HG03354 (cell line): ENCODE results near the gene ITIH6.
"Not testable (repeated sequence)": the region's sequence is repeated elsewhere in the genome, so short reads cannot be mapped to it uniquely, and the experiment has no call there.

ENCODE experiments used
- ATAC-seq: cut with Tn5 transposase; IDR thresholded peaks from one replicate; pipeline ENCODE4 v1.9.1; 2021; ENCODE audit warnings: mild to moderate bottlenecking; ENCODE audit not compliant: unreplicated experiment, poor library complexity, severe bottlenecking

The ITIH6 gene

GRCh38 chrX:54798137-54798536 is at the start of gene ITIH6:
Gene ITIH6 (minus strand): TSS chrX:54798255. CDS start chrX:54798210, 45 bp downstream.
- no peak for ATAC-seq

- not testable (repeated sequence) for ATAC-seq
These were observed 49.6 kb upstream of the ITIH6 start for GRCh38 chrX:54847700-54848099.

GRCh38 chrX:54843050-54843449 is 45.0 kb upstream of the ITIH6 start:
- ATAC-seq: no peak

- no peak for ATAC-seq
These were observed 44.6 kb upstream of the ITIH6 start for GRCh38 chrX:54842607-54843006.

- ATAC-seq: not testable (repeated sequence)
These were observed 43.3 kb upstream of the ITIH6 start for GRCh38 chrX:54841184-54841874.

GRCh38 chrX:54838583-54838982 is 40.5 kb upstream of the ITIH6 start:
- no peak for ATAC-seq

- ATAC-seq: no peak
These were observed 28.5 kb upstream of the ITIH6 start for GRCh38 chrX:54826598-54826997.

- ATAC-seq: no peak
These were observed 27.8 kb upstream of the ITIH6 start for GRCh38 chrX:54825716-54826438.

GRCh38 chrX:54824722-54825121 is 26.7 kb upstream of the ITIH6 start:
- ATAC-seq: no peak

GRCh38 chrX:54824195-54824594 is 26.1 kb upstream of the ITIH6 start:
- ATAC-seq: no peak

- no peak for ATAC-seq
These were observed 23.3 kb upstream of the ITIH6 start for GRCh38 chrX:54821310-54821709.

- ATAC-seq: no peak
These were observed 22.7 kb upstream of the ITIH6 start for GRCh38 chrX:54820737-54821136.

- ATAC-seq: no peak
These were observed 21.1 kb upstream of the ITIH6 start for GRCh38 chrX:54819201-54819600.

GRCh38 chrX:54818221-54818620 is 20.2 kb upstream of the ITIH6 start:
- ATAC-seq: no peak

- ATAC-seq: no peak
These were observed 19.3 kb upstream of the ITIH6 start for GRCh38 chrX:54817220-54817820.

GRCh38 chrX:54812306-54812705 is 14.3 kb upstream of the ITIH6 start:
- ATAC-seq: no peak

- no peak for ATAC-seq
These were observed 13.3 kb upstream of the ITIH6 start for GRCh38 chrX:54811301-54811885.

- ATAC-seq: no peak
These were observed 12.5 kb upstream of the ITIH6 start for GRCh38 chrX:54810532-54810931.

GRCh38 chrX:54808605-54809483 is 10.8 kb upstream of the ITIH6 start:
- ATAC-seq: peak; percentile 86
